ENCODE data around the gene ZNF443. TPM values are rescaled to one million over a fixed set of nuclear protein-coding genes. Genes with fewer than 3 reads are reported as not detected.
A peak's percentile ranks its signal among the peaks of the same experiment; 100 is the strongest.

Gene ZNF443
- total and polyA plus RNA-seq, 9 of the 15 experiments (the other 6 are each of a cell fraction or from before 2014, with no cell fraction given), result 1.5 to 4.9 (median 2.8) TPM

DNA sequence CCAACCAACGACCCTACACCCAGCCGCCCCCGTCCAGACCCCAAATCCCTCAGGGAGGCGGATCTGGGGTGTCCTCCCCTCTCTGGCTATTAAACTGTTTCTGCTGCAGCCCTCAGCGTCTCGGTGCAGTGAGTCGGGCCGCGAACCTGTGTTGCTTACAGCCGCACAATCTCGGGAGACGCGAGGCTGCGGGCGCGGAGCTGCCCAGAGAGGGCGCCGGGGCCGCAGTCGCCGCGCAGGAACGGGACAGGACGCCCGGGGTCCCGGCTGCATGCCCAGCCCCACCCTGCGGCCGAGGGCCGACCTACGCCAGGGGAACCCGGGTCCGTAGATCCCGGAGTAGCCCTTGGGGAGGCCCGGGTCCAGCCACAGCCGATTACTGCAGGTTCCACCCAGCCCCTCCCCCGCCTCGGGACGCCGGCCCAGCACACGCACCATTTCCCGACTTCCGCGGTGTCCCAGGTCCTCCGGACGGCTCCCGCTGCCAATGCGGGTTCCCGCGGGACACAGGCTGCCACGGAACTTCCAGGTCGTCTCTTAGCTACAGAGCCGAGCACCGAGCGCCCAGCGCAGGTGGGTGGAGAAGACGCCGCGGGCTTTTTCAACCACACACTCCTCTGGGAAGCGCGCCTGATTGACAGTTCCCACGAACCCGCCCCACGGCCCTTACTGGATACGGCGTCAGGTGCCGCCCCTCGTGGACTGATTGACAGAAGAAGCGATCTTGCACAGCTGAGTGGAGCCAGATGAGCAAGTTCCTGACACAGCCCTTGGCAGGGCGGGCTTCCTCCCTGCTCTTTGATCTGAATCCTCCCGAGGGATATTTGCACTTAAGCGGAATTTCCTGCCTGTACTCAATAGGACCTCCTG is 40.0 kb downstream of the ZNF443 start, which contains the start of gene ZNF799 (continued):
- no peak; the same call in none of the 2 replicates for TF ChIP-seq MGA (IDR thresholded peaks at IDR 0.05)
- 0 out of 2 replicates have a peak, but pooled peaks have one; percentile 52 for TF ChIP-seq CBFB (CRISPR knock-in tag; IDR thresholded peaks at IDR 0.05)
- TF ChIP-seq RBM25 (IDR thresholded peaks at IDR 0.05; ENCODE audit: low read depth, low read length, severe bottlenecking), result peak; percentile 38
- 0 out of 2 replicates have a peak, but pooled peaks have one; percentile 10 for TF ChIP-seq GATAD2A (IDR thresholded peaks at IDR 0.05)
- no peak for TF ChIP-seq KDM4B (IDR thresholded peaks at IDR 0.05; ENCODE audit: borderline replicate concordance in 2 of 2, low read depth in 1 of 2)
- TF ChIP-seq KDM2B (CRISPR knock-in tag; IDR thresholded peaks at IDR 0.05), result no peak; the same call in 1 of the 2 replicates
- TF ChIP-seq, protein P1, sequence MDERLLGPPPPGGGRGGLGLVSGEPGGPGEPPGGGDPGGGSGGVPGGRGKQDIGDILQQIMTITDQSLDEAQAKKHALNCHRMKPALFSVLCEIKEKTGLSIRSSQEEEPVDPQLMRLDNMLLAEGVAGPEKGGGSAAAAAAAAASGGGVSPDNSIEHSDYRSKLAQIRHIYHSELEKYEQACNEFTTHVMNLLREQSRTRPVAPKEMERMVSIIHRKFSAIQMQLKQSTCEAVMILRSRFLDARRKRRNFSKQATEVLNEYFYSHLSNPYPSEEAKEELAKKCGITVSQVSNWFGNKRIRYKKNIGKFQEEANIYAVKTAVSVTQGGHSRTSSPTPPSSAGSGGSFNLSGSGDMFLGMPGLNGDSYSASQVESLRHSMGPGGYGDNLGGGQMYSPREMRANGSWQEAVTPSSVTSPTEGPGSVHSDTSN (CRISPR knock-in tag; IDR thresholded peaks at IDR 0.05; ENCODE audit: low read depth), result peak; percentile 90
- TF ChIP-seq, protein P1 (tag; conservative IDR thresholded peaks at IDR 0.05; ENCODE audit: low read depth), result peak; percentile 97
- TF ChIP-seq MED1 (CRISPR knock-in tag; IDR thresholded peaks at IDR 0.05; ENCODE audit: borderline replicate concordance), result no peak
- no peak for TF ChIP-seq MYNN (IDR thresholded peaks at IDR 0.05)
- TF ChIP-seq MYNN (CRISPR knock-in tag; IDR thresholded peaks at IDR 0.05), result no peak

Measured in K562 (cell line).